Nephron (organoid): ENCODE data around the gene TECPR1.

Experiments
- H3K27ac Mint-ChIP-seq, 3 experiments: 2 replicates each; pipeline ENCODE4 v1.8.0; 2020; ENCODE audit warnings: mixed read lengths in 3 of 3, mild to moderate bottlenecking in 2 of 3, moderate library complexity in 1 of 3
- H3K27me3 Mint-ChIP-seq: 2 replicates; pipeline ENCODE4 v1.8.0; 2021; ENCODE audit warnings: low read depth, mild to moderate bottlenecking, moderate library complexity, mixed read lengths
- H3K36me3 Mint-ChIP-seq: 2 replicates; pipeline ENCODE4 v1.8.0; 2020; ENCODE audit warnings: low read depth, mixed read lengths
- H3K4me1 Mint-ChIP-seq: 2 replicates; pipeline ENCODE4 v1.8.0; 2020; ENCODE audit warnings: mixed read lengths
- H3K4me3 Mint-ChIP-seq, 3 experiments: 2 replicates each; pipeline ENCODE4 v1.8.0; 2020; ENCODE audit warnings: mild to moderate bottlenecking in 3 of 3, mixed read lengths in 3 of 3, moderate library complexity in 2 of 3
- H3K9me3 Mint-ChIP-seq: 2 replicates; pipeline ENCODE4 v1.8.0; 2020; ENCODE audit warnings: mixed read lengths
- TF ChIP-seq, protein P1 (sequence below), 3 experiments: fragments of 200-600 bp; sonication (generic); IDR thresholded peaks; one replicate each; pipeline ENCODE4 v1.5.0; 2021; ENCODE audit warnings: antibody characterized with exemption in 3 of 3; ENCODE audit not compliant: unreplicated experiment in 3 of 3

The TECPR1 gene

GRCh38 chr7:98199131-98199530 lies 52.9 kb downstream of the TECPR1 start:
- peaks cover 5% of the 10 kb centered on the region for H3K9me3 Mint-ChIP-seq
- H3K36me3 Mint-ChIP-seq, result peaks cover 59% of the 10 kb centered on the region
- H3K27ac Mint-ChIP-seq, result no peak overlapping the region
- H3K4me3 Mint-ChIP-seq, result no peak overlapping the region
- no peaks in the 10 kb centered on the region for H3K4me1 Mint-ChIP-seq
- no peaks in the 10 kb centered on the region for H3K27me3 Mint-ChIP-seq
- TF ChIP-seq, protein P1, sequence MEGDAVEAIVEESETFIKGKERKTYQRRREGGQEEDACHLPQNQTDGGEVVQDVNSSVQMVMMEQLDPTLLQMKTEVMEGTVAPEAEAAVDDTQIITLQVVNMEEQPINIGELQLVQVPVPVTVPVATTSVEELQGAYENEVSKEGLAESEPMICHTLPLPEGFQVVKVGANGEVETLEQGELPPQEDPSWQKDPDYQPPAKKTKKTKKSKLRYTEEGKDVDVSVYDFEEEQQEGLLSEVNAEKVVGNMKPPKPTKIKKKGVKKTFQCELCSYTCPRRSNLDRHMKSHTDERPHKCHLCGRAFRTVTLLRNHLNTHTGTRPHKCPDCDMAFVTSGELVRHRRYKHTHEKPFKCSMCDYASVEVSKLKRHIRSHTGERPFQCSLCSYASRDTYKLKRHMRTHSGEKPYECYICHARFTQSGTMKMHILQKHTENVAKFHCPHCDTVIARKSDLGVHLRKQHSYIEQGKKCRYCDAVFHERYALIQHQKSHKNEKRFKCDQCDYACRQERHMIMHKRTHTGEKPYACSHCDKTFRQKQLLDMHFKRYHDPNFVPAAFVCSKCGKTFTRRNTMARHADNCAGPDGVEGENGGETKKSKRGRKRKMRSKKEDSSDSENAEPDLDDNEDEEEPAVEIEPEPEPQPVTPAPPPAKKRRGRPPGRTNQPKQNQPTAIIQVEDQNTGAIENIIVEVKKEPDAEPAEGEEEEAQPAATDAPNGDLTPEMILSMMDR (IDR thresholded peaks at IDR 0.05; ENCODE audit: unreplicated experiment in 3 of 3), result no peak

DNA sequence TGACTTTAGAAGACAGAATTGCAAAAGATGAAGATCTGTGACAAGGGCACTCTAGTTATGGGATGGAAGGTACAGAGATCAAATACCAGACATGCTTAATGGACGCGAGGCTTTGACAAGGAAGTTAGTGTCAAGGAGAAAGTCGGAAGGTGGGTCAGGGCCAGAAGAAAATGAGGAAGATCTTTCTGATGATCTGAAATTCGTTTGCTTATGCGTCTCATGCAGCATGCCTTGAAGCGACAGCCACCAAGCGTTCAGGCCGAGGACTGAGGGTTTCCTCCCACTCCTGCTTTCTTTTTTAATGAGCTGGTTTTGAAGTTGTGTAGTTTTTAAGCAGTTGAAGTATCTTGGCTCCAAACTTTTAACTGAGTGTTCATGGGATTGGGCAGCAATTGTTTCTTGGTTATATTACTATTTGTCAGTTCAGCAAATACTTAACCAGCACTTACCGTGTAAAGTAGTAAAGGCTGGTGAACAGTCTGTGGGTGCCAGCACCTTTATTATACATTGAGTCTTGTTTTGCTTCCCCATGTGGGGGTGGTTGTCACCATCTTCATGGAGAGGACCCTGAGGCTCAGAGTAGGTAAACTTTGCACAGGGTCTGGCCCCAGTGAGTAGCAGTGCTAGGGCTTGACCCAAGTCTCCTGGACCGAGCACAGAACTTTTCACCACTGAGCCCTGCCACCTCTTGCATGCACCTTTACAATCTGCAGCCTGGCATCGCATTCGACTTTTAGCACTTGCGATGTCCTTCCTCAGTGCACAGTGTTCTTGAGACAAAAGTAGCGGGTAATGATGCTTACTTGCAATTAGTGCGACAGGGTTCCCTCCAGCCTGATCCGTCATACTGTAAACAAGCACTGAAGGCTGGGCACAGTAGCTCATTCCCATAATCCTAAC lies 55.1 kb downstream of the TECPR1 start:
- Mint-ChIP-seq H3K27me3 (no peaks in the 10 kb centered on the region), H3K4me1 (no peaks in the 10 kb centered on the region), H3K9me3 (peaks cover 5% of the 10 kb centered on the region), H3K27ac (no peak overlapping the region), H3K4me3 (no peak overlapping the region), H3K36me3 (peaks cover 69% of the 10 kb centered on the region)
- TF ChIP-seq, protein P1 (IDR thresholded peaks at IDR 0.05; ENCODE audit: unreplicated experiment in 3 of 3), result no peak

- no peaks in the 10 kb centered on the region for H3K27me3 Mint-ChIP-seq
- no peak overlapping the region for H3K4me3 Mint-ChIP-seq
- H3K27ac Mint-ChIP-seq, result no peak overlapping the region
- peaks cover 66% of the 10 kb centered on the region for H3K36me3 Mint-ChIP-seq
- H3K4me1 Mint-ChIP-seq, result no peaks in the 10 kb centered on the region
- TF ChIP-seq, protein P1 (IDR thresholded peaks at IDR 0.05; ENCODE audit: unreplicated experiment in 3 of 3), result no peak
- H3K9me3 Mint-ChIP-seq, result peaks cover 8% of the 10 kb centered on the region
These were observed 57.2 kb downstream of the TECPR1 start for GRCh38 chr7:98194672-98195457.

DNA sequence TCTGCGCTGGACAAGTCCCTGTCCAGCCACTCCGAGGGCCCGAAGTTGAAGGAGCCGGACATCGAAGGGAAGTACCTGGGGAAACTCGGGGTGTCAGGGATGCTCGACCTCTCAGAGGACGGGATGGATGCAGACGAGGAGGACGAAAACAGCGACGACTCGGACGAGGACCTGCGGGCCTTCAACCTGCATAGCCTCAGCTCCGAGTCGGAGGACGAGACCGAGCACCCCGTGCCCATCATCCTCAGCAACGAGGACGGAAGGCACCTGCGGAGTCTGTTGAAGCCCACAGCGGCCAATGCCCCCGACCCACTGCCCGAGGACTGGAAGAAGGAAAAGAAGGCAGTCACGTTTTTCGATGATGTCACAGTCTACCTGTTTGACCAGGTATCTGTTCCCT lies 57.8 kb downstream of the TECPR1 start:
- no peaks in the 10 kb centered on the region for H3K27me3 Mint-ChIP-seq
- TF ChIP-seq, protein P1 (IDR thresholded peaks at IDR 0.05; ENCODE audit: unreplicated experiment in 3 of 3), result no peak
- H3K4me3 Mint-ChIP-seq, result no peak overlapping the region
- H3K4me1 Mint-ChIP-seq, result no peaks in the 10 kb centered on the region
- peaks cover 68% of the 10 kb centered on the region for H3K36me3 Mint-ChIP-seq
- peaks cover 10% of the 10 kb centered on the region for H3K9me3 Mint-ChIP-seq
- H3K27ac Mint-ChIP-seq, result no peak overlapping the region

GRCh38 chr7:98193474-98194180 lies 58.4 kb downstream of the TECPR1 start:
- H3K4me3 Mint-ChIP-seq, result no peak overlapping the region
- TF ChIP-seq, protein P1 (IDR thresholded peaks at IDR 0.05; ENCODE audit: unreplicated experiment in 3 of 3), result no peak
- H3K27me3 Mint-ChIP-seq, result no peaks in the 10 kb centered on the region
- H3K9me3 Mint-ChIP-seq, result peaks cover 12% of the 10 kb centered on the region
- no peak overlapping the region for H3K27ac Mint-ChIP-seq
- H3K36me3 Mint-ChIP-seq, result peaks cover 69% of the 10 kb centered on the region
- no peaks in the 10 kb centered on the region for H3K4me1 Mint-ChIP-seq
